IMR-90 (cell line): ENCODE data around the gene MGAT5. TPM values are rescaled to one million over a fixed set of nuclear protein-coding genes. Genes with fewer than 3 reads are reported as not detected.
A peak's percentile ranks its signal among the peaks of the same experiment; 100 is the strongest.

Experiments used
- ATAC-seq: fragments of 200-7000 bp; cut with Tn5 transposase; 2 replicates; pipeline ENCODE4 v1.9.1; 2020; ENCODE audit warnings: low read depth, mild to moderate bottlenecking, moderate library complexity
- BruUV-seq: library from RNA; stranded (reverse); fragments of 400-500 nt; replicated peaks from 2 replicates; lab custom pipeline; 2021; lab: Mats Ljungman, UMichigan
- CTCF ChIA-PET: fragments of 300-600 bp; formaldehyde crosslinking; extraction: SDS; loops from one replicate; lab custom pipeline; 2021; ENCODE audit warnings: antibody characterized with exemption; lab: Yijun Ruan, JAX
- POLR2A ChIA-PET: fragments of 300-600 bp; sonication (Branson Sonifier 250); formaldehyde crosslinking; loops from one replicate; lab custom pipeline; 2022; ENCODE audit warnings: antibody characterized with exemption; ENCODE audit not compliant: unreplicated experiment; lab: Charles Lee
- DNase-seq: peaks from one replicate; pipeline ENCODE4 v3.0.0; 2013
- H2AFZ ChIP-seq: replicated peaks from 2 replicates; pipeline ENCODE3; 2013; ENCODE audit warnings: low read length, mild to moderate bottlenecking; ENCODE audit not compliant: poor library complexity
- H2AK5ac ChIP-seq: 2 replicates; pipeline ENCODE4 v1.6.1; 2013; ENCODE audit warnings: low read depth, low read length, inconsistent platforms
- H2AK9ac ChIP-seq: replicated peaks from 2 replicates; pipeline ENCODE3; 2013; ENCODE audit warnings: mild to moderate bottlenecking, low read depth, low read length, moderate library complexity; ENCODE audit not compliant: poor library complexity
- H2BK120ac ChIP-seq: 2 replicates; pipeline ENCODE4 v1.6.1; 2013; ENCODE audit warnings: low read depth, low read length, inconsistent platforms
- H2BK15ac ChIP-seq: 3 replicates; pipeline ENCODE4 v1.6.1; 2013; ENCODE audit warnings: low read depth, low read length, inconsistent platforms
- H2BK20ac ChIP-seq: 2 replicates; pipeline ENCODE4 v1.6.1; 2013; ENCODE audit warnings: low read depth, mild to moderate bottlenecking, inconsistent platforms, low read length, moderate library complexity
- H2BK5ac ChIP-seq: 2 replicates; pipeline ENCODE4 v1.6.1; 2013; ENCODE audit warnings: mild to moderate bottlenecking, low read depth, low read length, inconsistent platforms; ENCODE audit not compliant: poor library complexity, severe bottlenecking
- H3K14ac ChIP-seq: replicated peaks from 2 replicates; pipeline ENCODE4 v1.6.1; 2013; ENCODE audit warnings: low read depth, low read length, inconsistent platforms
- H3K18ac ChIP-seq: 2 replicates; pipeline ENCODE4 v1.6.1; 2013; ENCODE audit warnings: low read depth, low read length, control low read depth
- H3K23ac ChIP-seq: 2 replicates; pipeline ENCODE4 v1.6.1; 2013; ENCODE audit warnings: low read depth, low read length, inconsistent platforms
- H3K27ac ChIP-seq: 2 replicates; pipeline ENCODE4 v1.5.1; 2013; ENCODE audit warnings: mild to moderate bottlenecking, control low read depth, low read length; ENCODE audit not compliant: insufficient read depth
- H3K27me3 ChIP-seq: 2 replicates; pipeline ENCODE4 v1.6.1; 2013; ENCODE audit warnings: low read length; ENCODE audit not compliant: control insufficient read depth, insufficient read depth
- H3K36me3 ChIP-seq: 2 replicates; pipeline ENCODE4 v1.6.1; 2013; ENCODE audit warnings: low read length, mixed read lengths; ENCODE audit not compliant: control insufficient read depth, insufficient read depth
- H3K4ac ChIP-seq: 2 replicates; pipeline ENCODE4 v1.6.1; 2013; ENCODE audit warnings: low read depth, low read length, inconsistent platforms
- H3K4me1 ChIP-seq: 2 replicates; pipeline ENCODE4 v1.6.1; 2013; ENCODE audit warnings: low read length, mixed read lengths; ENCODE audit not compliant: control insufficient read depth, insufficient read depth
- H3K4me2 ChIP-seq: 2 replicates; pipeline ENCODE4 v1.6.1; 2013; ENCODE audit warnings: low read depth, mild to moderate bottlenecking, control low read depth, low read length, moderate library complexity
- H3K4me3 ChIP-seq: 2 replicates; pipeline ENCODE4 v1.5.1; 2013; ENCODE audit warnings: low read depth, mild to moderate bottlenecking, control low read depth, low read length, moderate library complexity; ENCODE audit not compliant: insufficient read depth
- H3K56ac ChIP-seq: 2 replicates; pipeline ENCODE4 v1.6.1; 2013; ENCODE audit warnings: low read length, inconsistent platforms; ENCODE audit not compliant: insufficient read depth; ENCODE audit errors: extremely low read depth
- H3K79me1 ChIP-seq, 2 experiments: 2 replicates each; pipeline ENCODE4 v1.6.1; 2013; ENCODE audit warnings: low read length in 2 of 2, inconsistent platforms in 1 of 2, low read depth in 1 of 2
- H3K9ac ChIP-seq: 2 replicates; pipeline ENCODE4 v1.6.1; 2013; ENCODE audit warnings: low read depth, low read length, control low read depth
- H3K9me1 ChIP-seq: 2 replicates; pipeline ENCODE4 v1.6.1; 2013; ENCODE audit warnings: low read length, inconsistent platforms; ENCODE audit not compliant: insufficient read depth
- H3K9me3 ChIP-seq: 2 replicates; pipeline ENCODE4 v1.6.1; 2013; ENCODE audit warnings: low read length; ENCODE audit not compliant: control insufficient read depth, insufficient read depth
- H4K20me1 ChIP-seq: 2 replicates; pipeline ENCODE4 v1.6.1; 2013; ENCODE audit warnings: low read length, inconsistent platforms; ENCODE audit not compliant: insufficient read depth
- H4K5ac ChIP-seq: 2 replicates; pipeline ENCODE4 v1.6.1; 2013; ENCODE audit warnings: mild to moderate bottlenecking, low read depth, low read length, control low read depth
- H4K8ac ChIP-seq, 2 experiments: 2 replicates each; pipeline ENCODE4 v1.6.1; 2013; ENCODE audit warnings: low read depth in 2 of 2, low read length in 2 of 2, control low read depth in 1 of 2, inconsistent platforms in 1 of 2
- H4K91ac ChIP-seq: 2 replicates; pipeline ENCODE4 v1.6.1; 2013; ENCODE audit warnings: low read depth, low read length, inconsistent platforms; ENCODE audit not compliant: insufficient read depth
- CEBPB ChIP-seq: IDR thresholded peaks from 2 replicates; pipeline ENCODE4 v1.6.1; 2012; ENCODE audit warnings: low read depth, low read length, improper control_type of control experiment
- RAD21 ChIP-seq: IDR thresholded peaks from 2 replicates; pipeline ENCODE4 v1.6.1; 2012; ENCODE audit warnings: low read length, improper control_type of control experiment
- WGBS, 2 experiments: methylation state at CpG; one replicate each; pipeline versions ENCODE4 v1.1.5 to v1.1.7; 2013; ENCODE audit warnings: missing lambda C conversion rate in 2 of 2; ENCODE audit not compliant: insufficient read length in 1 of 2; ENCODE audit errors: extremely low coverage in 2 of 2; 5-methylcytosine and 5-hydroxymethylcytosine counted together
- dilution Hi-C: fragments of 300-500 bp; cut with HindIII; formaldehyde crosslinking; loops from one replicate; pipeline ENCODE4 v1.14.3; 2018; ENCODE audit warnings: low sequenced_read_pairs; ENCODE audit not compliant: unreplicated experiment
- in situ Hi-C: fragments of 300-500 bp; cut with MboI; formaldehyde crosslinking; loops from 3 replicates; pipeline ENCODE4 v1.14.3; 2019; ENCODE audit warnings: low sequenced_read_pairs, inconsistent platforms, mixed read lengths
- intact Hi-C: fragments of 100-400 bp; cut with micrococcal nuclease; formaldehyde crosslinking; loops from 2 replicates; pipeline ENCODE4 v1.10.0; 2022
- polyA plus RNA-seq, 3 experiments: library from polyadenylated mRNA; depleted of rRNA; stranded (reverse); fragments of >200 nt; gene quantifications; 2 replicates each; pipeline ENCODE4 v1.2.3, GENCODE V29; 2012; ENCODE audit warnings: low replicate concordance in 1 of 3
- total RNA-seq: library from RNA; depleted of rRNA; stranded (reverse); fragments of >200 nt; gene quantifications from 2 replicates; pipeline ENCODE4 v1.2.3, GENCODE V29; 2012

MGAT5 gene
- total and polyA plus RNA-seq, 2 of the 4 experiments (the other 2 are of a cell fraction): 22.9 to 59.9 TPM

GRCh38 chr2:134234535-134234934, 19.3 kb upstream of the MGAT5 start:
- Histone ChIP-seq H4K5ac (peak overlapping the region; percentile 42; the same call in 1 of the 2 replicates), H2BK20ac (0 out of 2 replicates have a peak overlapping the region, but pooled peaks have one; percentile 49), H2BK5ac (no peak overlapping the region), H3K9ac (no peak overlapping the region), H3K9me3 (peaks cover 3% of the 10 kb centered on the region; the same call in 1 of the 2 replicates), H2AK5ac (no peak overlapping the region), H3K27me3 (no peaks in the 10 kb centered on the region), H2BK15ac (no peak overlapping the region; the same call in 2 of the 3 replicates), H2BK120ac (peak overlapping the region; percentile 30; the same call in 1 of the 2 replicates), H4K20me1 (peaks cover 6% of the 10 kb centered on the region; the same call in 1 of the 2 replicates), H3K4me1 (peaks cover 26% of the 10 kb centered on the region), H3K14ac (no peak overlapping the region), H3K56ac (no peak overlapping the region), H3K27ac (no peak overlapping the region), H3K4me3 (no peak overlapping the region), H2AK9ac (no peak overlapping the region), H3K36me3 (no peaks in the 10 kb centered on the region), H4K8ac (no peak overlapping the region; a peak in 1 of 4 replicates), H3K79me1 (peaks cover 24 to 75% of the 10 kb centered on the region in 2 experiments), H2AFZ (no peak overlapping the region), H3K9me1 (peaks cover 26% of the 10 kb centered on the region; the same call in 1 of the 2 replicates), H3K23ac (no peak overlapping the region), H3K4me2 (no peak overlapping the region), H3K4ac (no peak overlapping the region), H3K18ac (peak overlapping the region; percentile 69; the same call in 1 of the 2 replicates), H4K91ac (peak overlapping the region; percentile 20; the same call in 1 of the 2 replicates)
- ChIA-PET POLR2A (no interaction called here), CTCF (interaction anchor here (1.0 to 1.5 kb wide), 3 partner anchors 19 to 352 kb away, joined by 3 read pairs; no protein-coding TSS in a partner anchor)
- dilution Hi-C loops (no loop called here), intact Hi-C loops (loop anchor here (5.0 kb wide), 1 partner anchor 178 kb away; no protein-coding TSS in a partner anchor), in situ Hi-C loops (loop anchor here (25.0 kb wide), 1 partner anchor 347 kb away; no protein-coding TSS in a partner anchor)
- ATAC-seq (no peak), DNase-seq (no peak)
- TF ChIP-seq CEBPB (no peak), RAD21 (no peak)
- 83% methylated on average over 1 of the region's 1 CpG; no CpG with 5 or more reads in 1 of the 2 experiments for WGBS, 2 experiments
- BruUV-seq: no TSS peak
